ENCODE measurements around the gene ZNF18.
A peak's percentile ranks its signal among the peaks of the same experiment; 100 is the strongest.
"Not testable (repeated sequence)": the region's sequence is repeated elsewhere in the genome, so short reads cannot be mapped to it uniquely, and the experiment has no call there.

The ZNF18 gene

DNA sequence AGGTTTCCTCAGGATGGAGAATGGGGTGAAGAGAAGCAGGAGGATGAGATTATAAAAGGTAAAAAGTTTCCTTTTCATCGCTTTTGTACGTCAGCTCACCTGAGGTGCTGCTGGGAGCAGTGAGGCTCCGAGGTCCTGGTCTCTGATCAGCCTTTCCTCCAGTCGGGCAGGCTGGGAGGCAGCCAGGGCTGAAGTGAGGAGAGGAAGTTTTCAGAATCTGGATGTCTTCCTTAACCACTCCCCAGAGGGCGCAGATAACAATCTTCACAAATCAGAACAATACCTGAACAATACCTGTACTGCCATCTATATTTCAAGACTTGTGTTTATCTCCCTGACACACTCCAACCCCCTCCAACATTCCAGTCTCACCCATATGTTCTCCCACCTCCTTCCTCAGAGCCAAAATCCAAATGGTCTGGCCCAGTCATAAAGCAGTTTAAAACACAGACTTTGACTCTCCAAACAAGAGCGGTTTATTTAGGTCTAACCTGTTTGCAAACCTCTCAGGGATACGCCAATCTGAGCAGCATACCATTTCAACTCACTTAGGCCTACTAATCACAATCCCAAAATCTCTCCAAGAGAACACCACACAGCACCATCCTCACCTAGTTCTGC lies 6.8 kb downstream of the ZNF18 start:
- Histone ChIP-seq H3K27ac (peak overlapping the region in 1 of 21 experiments; percentile 27), H3K4me3 (no peak overlapping the region)

GRCh38 chr17:11986942-11987329 lies 10.3 kb downstream of the ZNF18 start:
- H3K4me3 ChIP-seq, result no peak overlapping the region
- H3K27ac ChIP-seq, result peak overlapping the region in 2 of 21 experiments; percentile 21 to 32

DNA sequence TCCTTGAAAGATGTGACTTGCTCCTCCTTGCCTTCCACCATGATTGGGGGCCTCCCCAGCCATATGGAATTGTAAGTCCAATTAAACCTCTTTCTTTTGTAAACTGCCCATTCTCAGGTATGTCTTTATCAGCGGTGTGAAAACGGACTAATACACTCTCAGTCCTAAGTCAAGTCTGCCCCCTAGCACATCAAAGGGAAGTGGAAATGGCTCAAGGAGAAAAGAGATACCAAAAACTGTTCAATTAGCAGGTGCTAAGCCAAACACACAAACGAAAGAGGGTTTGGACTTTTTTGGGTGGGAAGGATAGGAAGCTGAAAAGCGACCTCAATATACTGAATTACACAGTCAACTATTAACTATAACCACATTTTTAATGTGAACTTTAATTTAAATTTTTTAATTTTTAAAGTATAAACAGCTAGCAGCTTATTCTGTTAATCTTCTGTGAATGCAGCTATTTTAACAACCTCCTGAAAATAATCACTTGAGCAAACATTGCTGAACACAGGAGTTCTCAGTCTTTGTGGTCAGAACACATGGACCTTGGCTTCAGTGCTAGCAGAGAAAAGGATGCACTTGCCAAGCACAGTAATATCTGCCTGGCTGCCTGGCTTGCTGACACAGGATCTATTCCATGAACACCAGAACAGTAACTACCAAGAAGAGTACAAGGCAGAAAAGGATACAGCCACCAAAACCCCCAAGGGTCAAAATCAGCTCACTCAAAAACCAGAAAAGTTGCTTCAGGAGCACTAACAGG lies 10.9 kb downstream of the ZNF18 start:
- H3K4me3 ChIP-seq, result no peak overlapping the region
- H3K27ac ChIP-seq, result peak overlapping the region in 2 of 21 experiments; percentile 21 to 32

DNA sequence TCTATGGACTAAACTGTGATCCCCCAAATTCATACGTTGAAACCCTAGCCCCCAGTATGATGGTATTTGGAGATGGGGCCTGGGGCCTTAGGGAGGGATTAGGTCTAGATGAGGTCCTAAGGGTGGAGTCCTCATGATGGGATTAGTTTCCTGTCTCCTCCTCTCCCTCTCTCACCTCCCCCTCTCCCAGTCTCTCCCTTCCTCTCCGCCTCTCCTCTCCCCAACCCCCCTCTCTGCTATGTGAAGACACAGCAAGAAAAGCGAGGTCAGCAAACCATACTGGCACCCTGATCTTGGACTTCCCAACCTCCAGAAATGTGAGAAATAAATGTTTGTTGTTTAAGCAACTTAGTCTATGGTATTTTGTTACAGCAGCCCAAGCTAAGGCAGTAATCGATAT lies 15.4 kb downstream of the ZNF18 start:
- Histone ChIP-seq H3K27ac (no peak overlapping the region), H3K4me3 (no peak overlapping the region)

DNA sequence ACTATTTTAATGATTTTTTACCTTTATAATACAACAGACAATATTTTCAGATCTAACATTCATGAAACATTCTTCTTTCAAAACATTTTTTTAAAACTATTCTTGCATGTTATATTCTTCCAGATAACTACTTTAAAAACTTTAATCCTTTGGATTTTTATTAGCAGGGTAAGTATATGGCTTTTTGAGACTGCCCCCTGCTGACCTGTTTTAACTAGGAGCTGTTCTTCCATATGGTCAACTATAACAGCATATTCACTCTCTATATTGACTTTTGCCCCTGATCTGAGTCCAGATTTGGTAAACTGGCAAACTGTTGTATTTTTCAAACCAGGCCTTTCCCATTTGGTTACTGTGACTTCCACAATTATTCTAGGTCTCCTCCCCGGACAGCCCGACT lies 16.5 kb downstream of the ZNF18 start:
- Histone ChIP-seq H3K27ac (no peak overlapping the region), H3K4me3 (no peak overlapping the region)

- H3K27ac ChIP-seq, result no peak overlapping the region
- H3K4me3 ChIP-seq, result no peak overlapping the region
Measured at GRCh38 chr17:11979795-11980194, 17.5 kb downstream of the ZNF18 start.

GRCh38 chr17:11972741-11973140 lies 24.5 kb downstream of the ZNF18 start:
- Histone ChIP-seq H3K4me3 (peak overlapping the region in 1 of 7 experiments; percentile 2), H3K27ac (peak overlapping the region in 3 of 21 experiments; percentile 24 to 49 (median 38))

DNA sequence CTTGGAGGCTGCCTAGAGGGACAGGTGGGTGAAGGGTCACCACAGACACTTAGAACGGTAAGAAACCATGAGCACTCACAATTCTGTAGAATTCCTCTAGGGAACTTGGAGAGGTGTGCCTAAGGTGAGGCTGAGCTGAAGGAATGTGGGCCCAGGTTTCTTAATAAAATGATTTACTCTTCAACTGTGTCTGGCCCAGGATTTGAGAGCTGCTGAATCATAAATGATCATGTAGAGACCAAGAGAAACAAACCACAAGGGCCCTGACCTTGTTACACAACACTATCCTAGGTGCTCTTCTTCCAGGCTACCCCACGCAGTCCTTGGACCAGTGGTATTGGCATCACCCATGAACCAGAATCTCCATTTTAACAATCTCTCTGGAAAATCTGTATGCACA lies 27.7 kb downstream of the ZNF18 start:
- H3K4me3 ChIP-seq, result no peak overlapping the region
- peak overlapping the region in 5 of 21 experiments; percentile 17 to 71 (median 24) for H3K27ac ChIP-seq

DNA sequence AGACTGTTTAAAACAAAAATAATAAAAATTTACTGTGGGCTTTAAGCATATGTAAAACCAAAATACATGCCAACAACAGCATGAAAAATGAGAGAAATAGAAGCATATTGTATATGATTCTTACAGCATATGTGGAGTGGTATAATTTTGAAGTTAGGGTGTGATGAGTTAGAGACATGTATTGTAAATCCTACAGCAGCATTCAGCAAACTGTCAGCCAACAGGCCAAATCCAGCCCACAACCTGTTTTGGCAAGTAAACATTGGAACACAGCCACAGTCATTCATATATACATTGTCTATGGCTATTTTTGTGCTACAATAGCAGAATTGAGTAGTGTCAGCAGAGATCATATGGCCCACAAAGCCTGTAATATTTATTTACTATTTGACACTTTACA lies 42.3 kb downstream of the ZNF18 start:
- H3K27ac ChIP-seq, result no peak overlapping the region
- no peak overlapping the region for H3K4me3 ChIP-seq

DNA sequence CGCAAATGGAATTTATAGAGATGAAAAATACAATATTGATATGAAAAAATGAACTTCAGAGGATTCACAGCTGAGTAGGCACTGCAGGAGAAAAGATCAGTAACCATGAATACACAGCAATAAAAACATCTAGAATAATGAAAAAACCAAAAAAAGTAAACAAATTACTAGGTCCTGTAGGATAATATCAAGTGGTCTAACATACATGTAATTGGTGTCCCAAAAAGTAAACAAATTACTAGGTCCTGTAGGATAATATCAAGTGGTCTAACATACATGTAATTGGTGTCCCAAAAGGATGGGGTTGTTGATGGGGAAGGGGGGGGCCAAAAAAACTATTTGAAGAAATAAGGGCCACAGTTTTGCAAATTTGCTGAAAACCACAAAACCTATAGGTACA lies 43.4 kb downstream of the ZNF18 start:
- H3K27ac ChIP-seq, result no peak overlapping the region
- H3K4me3 ChIP-seq, result no peak overlapping the region

- H3K27ac ChIP-seq, result no peak overlapping the region
Measured at GRCh38 chr17:11952610-11953009, 44.7 kb downstream of the ZNF18 start.

DNA sequence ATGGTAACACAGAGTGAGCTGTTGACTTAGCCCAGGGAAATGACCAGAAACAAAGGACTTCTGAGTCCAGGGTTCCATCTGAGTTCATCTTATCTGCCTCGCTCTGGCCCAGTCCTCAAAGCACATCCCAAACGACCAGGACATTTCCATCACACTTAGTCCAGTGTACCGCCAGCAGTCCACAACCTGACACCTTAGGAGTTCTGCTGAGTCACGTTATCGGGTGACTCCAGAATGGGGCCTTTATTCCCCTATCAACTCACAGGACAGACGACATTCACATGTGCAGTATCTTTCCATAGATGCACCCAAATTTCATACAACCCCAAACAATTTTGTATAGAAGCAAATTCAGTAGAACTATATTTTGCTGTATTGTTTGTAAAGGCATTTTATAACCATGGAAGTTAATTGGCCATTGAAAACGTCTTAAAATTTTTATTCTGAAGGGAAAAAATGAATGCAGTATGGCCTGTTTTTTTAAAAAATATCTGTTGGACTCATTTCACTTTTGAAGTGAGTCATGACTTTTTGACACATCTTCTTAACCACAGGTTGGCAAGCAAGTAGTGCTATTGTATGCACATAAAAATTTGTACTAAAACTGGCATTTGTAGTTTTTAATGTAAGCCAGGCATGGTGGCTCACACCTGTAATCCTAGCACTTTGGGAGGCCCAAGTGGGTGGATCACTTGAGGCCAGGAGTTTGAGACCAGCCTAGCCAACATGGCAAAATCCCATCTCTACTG lies 46.3 kb downstream of the ZNF18 start:
- Histone ChIP-seq H3K4me3 (no peak overlapping the region), H3K27ac (peak overlapping the region in 1 of 21 experiments; percentile 1)

More at GRCh38 chr17:11952610-11953009, 44.7 kb downstream of the ZNF18 start:
- H3K4me3 ChIP-seq, result no peak overlapping the region

DNA sequence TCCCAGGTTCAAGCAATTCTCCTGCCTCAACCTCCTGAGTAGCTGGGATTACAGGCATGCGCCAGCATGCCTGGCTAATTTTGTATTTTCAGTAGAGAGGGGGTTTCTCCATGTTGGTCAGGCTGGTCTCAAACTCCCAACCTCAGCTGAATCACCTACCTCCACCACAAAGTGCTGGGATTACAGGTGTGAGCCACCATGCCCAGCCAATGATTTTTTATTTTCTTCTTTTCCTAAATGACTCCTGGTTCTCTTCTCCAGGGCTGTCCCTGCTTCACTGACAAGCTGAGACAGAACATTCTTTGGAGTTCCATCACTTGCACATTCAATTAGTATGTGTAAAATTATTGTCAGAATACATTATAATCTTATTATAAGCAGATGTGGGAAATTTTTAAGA lies 47.7 kb downstream of the ZNF18 start:
- H3K27ac ChIP-seq, result peak overlapping the region in 9 of 21 experiments; percentile 5 to 75 (median 49)
- H3K4me3 ChIP-seq, result not testable (repeated sequence)

DNA sequence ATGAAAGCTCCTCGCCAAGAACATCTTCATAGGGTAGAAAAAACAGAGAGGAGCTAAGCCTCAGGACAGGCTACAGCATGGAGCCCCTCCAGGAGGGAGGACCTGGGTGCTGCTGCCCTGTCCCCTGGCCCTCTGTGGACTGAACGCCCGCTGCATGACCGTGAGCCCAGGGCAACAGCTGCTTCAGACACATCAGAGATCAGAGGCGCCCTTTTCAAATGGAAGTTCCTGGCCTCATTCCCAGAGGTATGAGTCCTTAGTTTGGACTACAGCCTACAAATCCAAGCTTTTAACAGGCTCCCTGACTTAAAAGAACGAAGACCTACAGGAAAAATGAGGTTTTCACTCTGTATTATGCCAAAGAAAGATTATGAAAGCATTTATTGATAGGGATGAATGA lies 48.5 kb downstream of the ZNF18 start:
- H3K27ac ChIP-seq, result peak overlapping the region in 15 of 21 experiments; percentile 4 to 75 (median 42)
- no peak overlapping the region for H3K4me3 ChIP-seq

GRCh38 chr17:11944587-11944986 lies 52.7 kb downstream of the ZNF18 start:
- Histone ChIP-seq H3K4me3 (no peak overlapping the region), H3K27ac (peak overlapping the region; percentile 4 to 90 (median 70))

DNA sequence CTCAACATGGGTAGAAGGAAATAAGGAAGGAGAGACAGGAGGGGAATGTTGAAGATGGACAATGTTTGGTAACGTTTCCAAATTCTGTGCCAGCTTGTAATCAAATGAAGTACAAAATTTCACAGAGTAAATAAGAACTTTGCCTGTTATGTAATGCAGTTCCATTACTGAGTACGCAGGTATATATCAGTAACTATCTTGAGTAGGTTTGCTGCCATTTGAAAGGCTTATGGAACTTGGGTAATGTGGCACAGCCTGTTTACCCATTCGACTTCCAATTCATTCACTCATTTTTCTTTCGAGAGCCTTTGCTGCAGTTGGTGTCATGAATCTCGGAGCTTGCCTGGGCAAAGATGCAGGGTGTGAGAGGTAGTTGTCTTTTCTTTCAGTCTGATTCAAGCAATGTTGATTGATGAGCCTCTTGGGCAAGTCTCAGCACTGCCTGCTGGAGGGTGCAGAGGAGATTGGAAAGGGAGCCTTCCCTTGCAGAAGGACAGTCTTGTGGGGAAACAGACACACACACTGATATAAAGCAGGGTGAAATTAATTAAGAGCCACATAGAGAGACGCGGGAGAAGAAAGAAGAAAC lies 53.4 kb downstream of the ZNF18 start:
- Histone ChIP-seq H3K4me3 (no peak overlapping the region), H3K27ac (peak overlapping the region in 16 of 21 experiments; percentile 8 to 90 (median 68))

DNA sequence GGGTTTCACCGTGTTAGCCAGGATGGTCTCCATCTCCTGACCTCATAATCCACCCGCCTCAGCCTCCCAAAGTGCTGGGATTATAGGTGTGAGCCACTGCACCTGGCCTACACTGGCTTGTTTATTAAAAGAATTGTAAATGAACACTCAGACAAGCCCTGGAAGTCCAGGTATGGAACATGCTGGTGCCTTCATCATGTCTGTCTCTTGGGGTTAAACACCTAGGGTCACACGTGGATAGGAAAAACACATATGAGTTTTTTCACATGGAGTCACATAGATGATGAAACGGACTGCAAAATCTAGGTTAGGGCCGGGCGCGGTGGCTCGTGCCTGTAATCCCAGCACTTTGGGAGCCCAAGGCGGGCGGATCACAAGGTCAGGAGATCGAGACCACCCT lies 54.2 kb downstream of the ZNF18 start:
- not testable (repeated sequence) for H3K4me3 ChIP-seq
- H3K27ac ChIP-seq, result peak overlapping the region in 13 of 21 experiments; percentile 8 to 90 (median 55)

DNA sequence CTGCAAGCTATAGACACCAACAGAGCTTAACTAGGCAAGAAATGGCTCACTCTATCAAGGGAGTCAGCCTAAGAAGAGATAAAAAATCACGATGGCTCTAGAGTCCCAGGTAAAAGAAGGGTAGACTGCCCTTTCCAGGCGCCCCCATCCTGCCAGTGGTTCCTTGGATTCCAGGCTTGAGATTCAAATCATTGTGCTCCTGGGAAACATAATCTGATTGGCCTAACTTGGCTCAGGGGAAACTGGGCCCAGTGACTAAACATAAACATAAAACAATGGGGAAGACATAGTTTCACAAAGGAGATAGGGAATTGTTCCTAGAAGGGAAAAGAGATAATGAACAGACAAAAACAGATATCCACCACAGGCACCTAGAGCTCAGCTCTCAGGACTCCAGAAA lies 56.4 kb downstream of the ZNF18 start:
- Histone ChIP-seq H3K4me3 (no peak overlapping the region), H3K27ac (no peak overlapping the region)

- no peak overlapping the region for H3K27ac ChIP-seq
- no peak overlapping the region for H3K4me3 ChIP-seq
Measured at GRCh38 chr17:11935734-11936406, 61.4 kb downstream of the ZNF18 start.

All from skin epidermis (tissue), 12 donors.